ENCODE measurements around the gene PRR36.

PRR36 gene

DNA sequence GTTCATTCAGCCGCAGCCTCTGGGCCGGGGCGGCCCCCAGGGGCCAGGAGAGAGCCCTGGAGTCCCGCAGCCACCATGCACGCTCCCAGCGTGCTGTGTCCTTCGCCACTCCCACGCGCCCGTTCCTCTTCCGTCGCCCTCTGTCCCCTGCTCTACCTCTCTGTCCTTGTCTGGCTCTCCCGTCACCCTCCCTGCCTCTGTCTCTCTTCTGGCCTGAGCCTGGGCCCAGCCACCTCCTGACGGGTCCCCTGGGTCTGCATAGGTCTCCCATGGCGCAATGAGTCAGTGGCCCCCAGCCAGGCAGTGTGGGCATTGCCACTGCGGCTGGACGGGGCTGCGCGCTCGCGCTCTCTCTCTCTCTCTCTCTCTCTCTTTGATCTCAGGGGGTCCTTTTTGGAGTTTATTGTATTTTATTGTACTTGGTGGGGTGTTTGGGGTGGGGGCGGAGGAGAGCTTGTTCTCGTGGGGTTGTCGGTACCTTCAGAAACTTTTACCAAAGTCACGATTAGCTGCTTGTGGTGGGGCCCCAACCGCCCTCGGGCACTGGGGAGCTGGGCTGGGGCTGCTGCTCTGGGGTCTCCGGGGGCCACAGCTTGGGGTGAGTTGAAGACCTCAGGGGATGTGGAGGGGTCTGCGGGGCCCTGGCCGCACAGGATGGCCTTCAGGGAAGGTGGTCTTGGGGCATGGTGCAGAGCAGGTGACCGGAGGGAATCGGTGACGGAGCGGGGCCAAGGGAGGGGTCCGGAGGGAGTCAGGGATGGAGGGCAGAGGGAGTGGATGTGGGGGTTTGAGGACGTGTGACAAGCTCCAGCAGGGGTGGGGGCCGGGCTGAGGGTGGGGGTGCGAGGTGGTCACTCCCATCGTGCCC lies 38.7 kb upstream of the PRR36 start:
- no peak for DNase-seq

DNA sequence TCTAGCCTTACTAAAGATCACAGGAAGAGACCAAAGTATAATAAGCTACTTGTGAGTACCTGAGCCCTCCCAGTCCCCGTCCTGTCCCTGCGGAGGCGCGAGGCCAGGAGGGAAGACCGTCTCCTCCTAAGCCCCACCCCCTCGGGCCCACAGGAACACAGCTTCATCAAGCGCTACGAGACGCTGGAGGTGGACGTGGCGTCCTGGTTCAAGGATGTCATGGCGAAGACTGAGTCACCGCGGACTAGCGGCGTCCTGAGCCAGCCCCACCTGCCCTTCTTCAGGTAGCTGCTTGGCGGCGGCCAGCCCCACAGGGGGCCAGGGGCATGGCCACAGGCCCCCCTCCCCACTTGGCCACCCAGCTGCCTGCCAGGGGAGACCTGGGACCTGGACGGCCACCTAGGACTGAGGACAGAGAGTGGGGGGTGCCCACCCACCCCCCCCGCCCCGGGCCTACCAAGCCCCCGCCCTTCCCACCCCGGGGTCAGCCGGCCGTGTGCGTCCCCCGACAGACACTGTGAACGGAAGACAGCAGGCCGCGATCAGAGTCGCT lies 38.0 kb upstream of the PRR36 start:
- no peak for DNase-seq

DNA sequence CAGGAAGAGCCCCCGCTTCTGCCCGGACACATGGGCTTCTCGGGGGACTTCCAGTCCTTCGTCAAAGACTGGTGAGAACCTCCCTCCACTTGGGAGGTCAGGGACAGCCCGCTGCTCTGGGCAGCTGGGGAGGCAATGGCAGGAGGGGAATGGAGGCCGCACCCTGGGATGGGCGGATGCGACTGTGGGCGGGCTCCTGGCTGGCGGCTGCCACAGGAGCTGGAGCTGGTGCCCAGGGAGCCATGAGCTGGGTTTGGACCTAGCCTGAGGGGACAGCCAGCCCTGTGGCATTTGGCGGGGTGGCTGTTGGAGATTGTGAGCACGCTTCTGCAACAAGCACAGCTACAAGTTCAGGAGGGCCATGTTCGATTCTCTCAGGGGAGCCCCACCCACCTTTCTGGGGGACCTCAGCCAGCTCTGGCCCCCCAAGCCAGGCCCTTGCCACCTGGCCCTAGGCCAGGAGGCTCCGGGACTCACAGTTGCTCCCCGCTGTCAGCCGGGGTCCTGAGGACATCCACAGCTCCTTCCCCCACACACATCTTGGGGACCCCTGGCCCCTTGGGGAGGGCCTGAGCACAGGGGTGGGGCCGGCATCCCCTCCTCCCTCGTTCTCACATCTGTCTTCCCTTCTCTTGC lies 37.4 kb upstream of the PRR36 start:
- no peak for DNase-seq

DNA sequence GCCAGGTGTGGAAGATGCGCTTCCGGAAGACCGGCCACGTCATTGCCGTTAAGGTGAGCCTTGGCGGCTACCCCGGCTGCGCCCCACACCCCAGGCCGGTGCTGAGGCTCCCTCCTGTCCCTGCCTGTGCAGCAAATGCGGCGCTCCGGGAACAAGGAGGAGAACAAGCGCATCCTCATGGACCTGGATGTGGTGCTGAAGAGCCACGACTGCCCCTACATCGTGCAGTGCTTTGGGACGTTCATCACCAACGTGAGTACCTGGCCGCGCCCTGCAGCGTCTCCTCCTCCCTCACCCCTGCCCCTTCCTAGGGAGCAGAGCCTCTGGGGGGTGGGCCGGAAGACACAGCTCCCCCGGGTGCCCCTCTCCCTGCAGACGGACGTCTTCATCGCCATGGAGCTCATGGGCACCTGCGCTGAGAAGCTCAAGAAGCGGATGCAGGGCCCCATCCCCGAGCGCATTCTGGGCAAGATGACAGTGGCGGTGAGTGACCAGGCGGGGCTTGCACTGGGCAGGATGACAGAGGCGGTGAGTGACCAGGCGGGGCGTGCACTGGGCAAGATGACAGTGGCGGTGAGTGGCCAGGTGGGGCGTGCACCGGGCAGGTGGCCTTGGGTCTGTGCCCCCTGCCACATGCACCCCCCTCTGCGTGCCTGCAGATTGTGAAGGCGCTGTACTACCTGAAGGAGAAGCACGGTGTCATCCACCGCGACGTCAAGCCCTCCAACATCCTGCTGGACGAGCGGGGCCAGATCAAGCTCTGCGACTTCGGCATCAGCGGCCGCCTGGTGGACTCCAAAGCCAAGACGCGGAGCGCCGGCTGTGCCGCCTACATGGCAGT lies 36.4 kb upstream of the PRR36 start:
- DNase-seq = no peak

DNA sequence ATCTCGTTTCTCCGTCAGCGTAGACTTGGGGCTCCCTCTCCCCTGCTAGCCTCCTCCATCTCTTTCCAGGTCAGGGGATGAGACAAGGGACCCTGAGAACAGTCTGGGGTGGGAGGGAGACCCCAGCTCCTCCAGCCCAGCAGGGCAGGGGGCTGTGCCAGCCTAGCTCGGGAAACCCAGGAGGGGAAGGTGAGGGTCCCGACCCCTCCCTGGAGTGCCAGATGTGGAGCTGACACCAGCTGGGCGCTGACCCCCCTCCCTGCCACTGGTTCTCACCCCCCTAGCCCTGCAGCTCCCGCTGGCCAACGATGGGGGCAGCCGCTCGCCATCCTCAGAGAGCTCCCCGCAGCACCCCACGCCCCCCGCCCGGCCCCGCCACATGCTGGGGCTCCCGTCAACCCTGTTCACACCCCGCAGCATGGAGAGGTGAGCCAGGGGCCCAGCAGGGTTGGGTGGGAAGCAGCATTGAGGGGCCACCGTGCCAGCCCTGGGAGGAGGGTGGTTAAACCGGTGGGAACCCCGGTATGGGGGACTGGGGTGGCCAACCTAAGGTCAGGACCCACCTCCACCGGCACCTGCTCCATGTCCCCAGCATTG lies 35.4 kb upstream of the PRR36 start:
- no peak for DNase-seq

DNA sequence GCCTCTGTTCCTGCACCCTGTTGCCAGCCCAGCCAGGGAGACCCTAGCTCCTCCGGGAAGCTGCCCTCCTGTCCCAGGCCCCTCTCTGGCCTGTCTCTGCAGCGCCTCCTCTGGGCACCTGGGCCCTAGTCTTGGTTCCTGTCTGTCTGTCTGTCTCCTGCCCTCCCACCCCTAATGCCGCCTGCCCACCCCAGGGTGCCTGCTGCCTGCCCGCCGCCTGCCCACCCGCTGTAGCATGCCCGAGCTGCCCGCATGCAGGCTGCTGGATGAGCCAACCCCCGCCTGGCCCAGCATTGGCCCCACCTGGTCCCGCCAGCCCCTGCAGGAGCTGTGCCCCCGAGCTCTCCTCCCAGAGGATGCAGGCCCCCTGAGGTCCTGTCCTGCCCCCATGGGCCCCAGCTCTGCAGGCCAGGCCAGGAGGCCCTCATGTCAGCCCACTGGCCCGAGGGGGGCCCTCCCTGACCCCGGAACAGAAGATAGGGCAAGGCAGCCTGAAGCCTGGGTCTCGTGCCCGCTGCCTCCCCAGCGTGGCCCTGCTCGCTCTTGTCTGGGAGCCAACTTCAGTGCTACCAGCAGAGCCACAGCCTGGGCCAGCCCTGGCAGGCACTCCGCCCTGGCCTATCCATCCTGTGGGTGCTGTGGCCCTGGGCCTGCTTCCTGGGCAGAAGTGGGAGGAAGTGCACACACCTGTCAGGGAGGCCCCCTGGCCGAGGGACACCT lies 34.7 kb upstream of the PRR36 start:
- no peak for DNase-seq

DNA sequence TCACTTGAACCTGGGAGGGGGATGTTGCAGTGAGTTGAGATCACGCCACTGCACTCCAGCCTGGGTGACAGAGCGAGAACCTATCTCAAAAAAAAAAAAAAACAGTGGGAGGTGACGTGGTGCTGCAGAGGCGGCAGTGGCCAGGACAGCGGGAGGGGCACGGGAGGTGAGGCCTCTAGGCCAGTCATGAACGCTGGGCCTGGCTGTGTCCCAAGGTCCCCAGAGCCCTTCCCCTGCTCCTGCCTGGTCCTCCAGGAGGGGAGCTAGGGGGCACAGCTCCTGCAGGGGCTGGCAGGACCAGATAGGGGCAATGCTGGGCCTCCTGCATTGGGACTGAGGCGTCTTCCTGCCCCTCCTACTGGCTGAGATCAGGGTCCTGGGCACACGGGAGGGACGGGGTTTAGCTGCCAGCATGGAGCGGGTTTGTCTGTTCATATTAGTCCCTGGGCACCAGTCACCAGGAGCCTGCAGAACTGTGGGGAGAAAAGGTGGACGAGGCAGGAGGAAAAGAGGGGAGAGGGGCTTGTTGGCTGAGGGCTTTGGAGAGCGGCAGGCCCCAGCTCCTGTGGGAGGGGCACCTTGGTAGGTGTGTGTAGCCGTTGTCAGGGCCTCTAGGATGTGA lies 34.0 kb upstream of the PRR36 start:
- DNase-seq = no peak

DNA sequence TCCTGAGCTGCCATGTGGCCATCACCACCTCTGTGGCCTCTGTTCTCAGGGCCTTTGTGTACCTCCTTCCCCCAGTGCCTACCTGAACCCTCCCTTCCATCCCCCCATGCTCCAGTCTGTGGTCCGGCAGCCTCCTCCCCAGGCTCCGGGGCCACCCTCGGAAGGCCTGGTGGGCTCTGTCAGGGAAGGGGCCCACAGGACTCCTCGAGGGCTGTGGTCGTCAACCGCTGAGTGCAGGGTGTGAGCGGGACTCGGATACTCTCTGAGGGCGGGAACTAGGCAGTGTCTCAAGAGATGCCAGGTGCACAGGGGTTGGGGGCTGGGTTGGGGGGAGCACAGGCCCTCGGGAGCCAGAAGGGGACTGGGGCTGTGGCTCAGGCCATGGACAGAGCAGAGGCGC lies 33.4 kb upstream of the PRR36 start:
- DNase-seq = no peak

DNA sequence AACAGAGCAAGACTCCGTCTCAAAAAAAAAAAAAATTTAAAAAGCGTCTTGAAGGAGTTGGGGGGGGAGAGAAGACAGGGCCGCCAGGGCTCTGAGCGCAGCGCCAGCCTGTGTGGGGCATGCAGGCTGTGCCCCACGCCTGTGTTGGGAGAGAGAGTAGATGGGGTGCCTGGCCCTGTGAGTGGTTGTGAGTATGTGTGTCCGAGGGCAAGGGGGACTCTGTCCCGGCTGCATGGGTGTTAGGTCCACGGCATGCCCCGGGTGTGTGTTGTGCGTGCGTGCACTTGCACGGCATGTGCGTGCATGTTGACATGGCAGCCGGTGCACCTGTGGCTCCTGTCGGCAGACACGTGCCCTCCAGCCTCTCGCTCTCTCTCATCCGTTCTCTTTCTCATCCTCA lies 32.9 kb upstream of the PRR36 start:
- DNase-seq = no peak

DNA sequence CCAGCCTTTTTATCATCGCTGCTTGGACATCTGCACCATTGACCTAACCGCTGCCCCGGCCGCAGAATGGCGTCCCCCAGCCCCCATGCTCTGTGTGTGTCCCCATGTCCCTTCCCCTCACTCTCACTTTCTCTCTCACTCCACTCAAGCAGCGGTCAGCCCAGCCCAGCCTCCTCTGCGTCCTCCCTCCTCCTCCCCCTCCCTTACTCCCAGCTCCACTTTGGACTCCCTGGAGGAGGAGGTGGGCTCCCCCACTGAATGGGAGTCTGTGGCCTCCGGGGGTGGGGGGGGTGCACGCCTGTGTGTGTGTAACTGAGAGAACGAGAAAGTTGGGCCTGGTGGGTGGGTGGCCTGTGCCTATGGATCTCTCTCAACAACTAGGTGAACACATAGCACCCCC lies 31.7 kb upstream of the PRR36 start:
- no peak for DNase-seq

DNA sequence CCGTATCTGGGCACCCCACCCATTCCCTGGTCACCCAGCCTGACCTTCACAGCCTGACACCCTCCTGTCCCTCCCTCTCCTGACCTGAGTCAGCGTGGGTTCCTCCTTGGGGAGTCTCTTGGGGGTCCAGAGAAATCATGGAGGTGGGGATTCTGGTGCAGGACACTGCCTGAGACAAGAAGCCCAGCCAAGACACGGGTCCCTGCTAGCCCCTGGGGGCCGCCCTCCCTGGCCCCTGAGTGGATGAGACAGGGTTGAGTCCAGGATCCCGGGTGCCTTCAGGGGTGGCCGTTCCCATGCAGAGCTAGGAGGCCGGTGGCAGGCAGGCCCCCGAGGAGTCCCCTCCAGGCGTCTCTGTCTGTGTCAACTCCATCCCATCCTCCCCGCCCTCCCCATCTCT lies 31.1 kb upstream of the PRR36 start:
- DNase-seq = no peak

DNA sequence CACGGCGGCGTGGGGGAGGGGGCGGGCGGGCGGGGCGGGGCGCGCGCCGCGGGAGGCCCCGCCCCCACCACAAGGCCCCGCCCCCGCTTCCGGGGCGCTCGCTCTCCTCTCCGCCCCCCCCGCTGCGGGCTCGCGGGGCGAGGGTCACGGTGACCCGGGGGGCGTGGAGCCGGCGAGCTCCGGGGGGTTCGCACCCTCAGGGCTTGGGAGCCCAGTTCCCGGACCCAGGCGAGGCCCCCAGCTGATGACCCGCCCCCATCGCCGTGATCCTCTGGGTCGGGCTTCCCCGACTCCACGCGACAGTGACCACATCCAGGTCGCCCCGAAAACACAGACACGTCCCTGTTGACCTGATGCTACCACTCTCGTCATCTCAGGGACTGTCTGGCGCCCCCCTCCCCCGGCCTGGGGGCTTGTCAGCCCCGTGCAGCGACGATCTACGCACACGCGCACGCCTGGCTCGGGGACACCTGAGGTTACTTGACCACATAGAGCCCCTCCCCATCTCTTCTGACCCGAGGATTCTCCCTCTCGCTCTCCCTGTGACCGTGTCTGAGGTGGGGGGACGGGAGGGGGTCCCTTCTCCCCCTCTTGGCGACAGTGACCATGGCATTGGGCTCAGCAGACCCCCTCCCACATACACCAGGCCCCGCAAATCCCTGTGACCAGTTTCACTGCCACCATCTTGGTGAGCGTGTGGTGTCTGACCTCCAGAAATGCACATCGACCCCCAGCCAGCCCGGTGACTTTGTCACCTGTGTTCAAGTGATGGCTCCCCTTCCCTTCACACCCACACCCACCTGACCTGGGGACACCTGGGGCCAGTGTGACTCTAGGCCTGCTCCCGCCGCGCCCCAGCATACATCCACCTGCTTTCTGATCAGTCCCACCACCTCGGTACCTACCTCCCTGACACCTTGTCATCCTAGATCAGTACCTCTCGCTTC lies 30.2 kb upstream of the PRR36 start:
- peak; percentile 64 for DNase-seq

DNA sequence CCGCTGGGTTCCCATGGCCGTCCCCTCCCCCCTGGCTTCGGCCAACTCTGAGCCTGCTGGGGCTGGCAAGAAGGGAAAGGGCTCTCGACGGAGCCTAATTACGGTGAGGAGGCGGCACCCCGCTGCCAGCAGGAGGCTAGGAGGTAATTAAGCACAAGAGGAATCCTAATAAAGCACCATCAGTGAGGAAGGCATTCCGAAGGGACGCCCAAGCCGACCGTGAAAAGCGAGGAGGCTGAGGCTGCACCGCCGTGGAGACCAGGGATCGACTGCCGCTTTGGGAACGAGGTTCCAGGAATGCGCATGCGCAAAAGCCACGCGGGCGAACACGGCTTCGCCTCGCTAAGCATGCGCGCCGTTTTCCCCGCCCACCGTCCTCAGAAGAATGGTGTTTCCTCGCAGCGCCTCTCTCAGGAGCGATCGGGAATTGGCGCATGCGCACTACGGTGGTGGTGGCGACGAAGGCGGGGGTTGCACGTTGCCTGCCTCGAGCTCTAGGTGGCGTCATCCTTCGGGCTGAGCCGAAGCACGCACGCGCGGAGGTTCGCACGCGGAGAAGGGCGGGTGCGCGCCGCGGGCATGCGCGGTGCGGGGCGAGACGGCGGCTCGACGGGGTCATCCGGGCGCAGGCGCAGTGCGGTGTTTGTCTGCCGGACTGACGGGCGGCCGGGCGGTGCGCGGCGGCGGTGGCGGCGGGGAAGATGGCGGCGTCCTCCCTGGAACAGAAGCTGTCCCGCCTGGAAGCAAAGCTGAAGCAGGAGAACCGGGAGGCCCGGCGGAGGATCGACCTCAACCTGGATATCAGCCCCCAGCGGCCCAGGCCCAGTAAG lies 29.3 kb upstream of the PRR36 start, which contains the start of gene MAP2K7:
Gene MAP2K7 (plus strand): TSS at position 634 of the 830 bp plus-strand sequence. CDS start 68 bp downstream, at position 702.
- DNase-seq = peak; percentile 100

DNA sequence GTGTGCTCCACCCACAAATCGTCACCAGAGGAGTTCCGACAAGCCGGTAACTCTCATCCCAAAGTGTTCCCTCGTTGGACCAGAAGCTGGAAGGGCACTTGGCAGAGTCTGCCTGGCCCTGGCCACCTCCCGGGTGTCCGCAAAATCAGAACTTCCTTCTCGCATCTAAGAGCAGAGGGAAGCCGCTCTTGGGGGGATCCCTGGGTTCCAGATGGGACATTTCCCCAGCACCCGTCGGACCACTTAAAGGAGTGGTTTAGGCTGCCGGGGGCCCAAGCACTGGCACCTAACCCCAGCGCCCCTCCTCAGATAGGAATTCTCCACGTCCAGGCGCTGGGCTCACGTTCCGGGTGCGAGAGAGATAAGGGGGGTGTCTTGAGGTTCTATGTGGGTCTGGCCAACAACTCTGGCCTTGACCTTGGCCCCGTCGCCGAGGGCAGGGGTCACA lies 28.6 kb upstream of the PRR36 start:
- no peak for DNase-seq

DNA sequence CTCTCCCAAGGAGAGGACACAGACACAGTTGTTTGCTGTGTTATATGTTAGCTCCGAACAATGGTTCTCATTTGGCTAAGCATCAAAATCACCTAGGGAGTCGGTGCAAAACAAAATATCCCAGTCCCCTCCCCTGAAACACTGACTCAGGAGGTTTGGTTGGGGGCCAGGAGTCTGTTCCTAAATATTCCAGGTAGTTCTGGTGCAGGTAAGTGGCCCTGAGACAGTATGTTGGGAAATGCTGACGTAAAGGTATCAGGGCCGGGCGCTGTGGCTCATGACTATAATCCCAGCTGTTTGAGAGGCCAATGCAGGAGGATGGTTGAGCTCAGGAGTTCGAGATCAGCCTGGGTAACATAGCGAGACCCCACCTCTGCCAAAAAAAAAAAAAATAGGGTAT lies 27.1 kb upstream of the PRR36 start:
- DNase-seq = no peak

DNA sequence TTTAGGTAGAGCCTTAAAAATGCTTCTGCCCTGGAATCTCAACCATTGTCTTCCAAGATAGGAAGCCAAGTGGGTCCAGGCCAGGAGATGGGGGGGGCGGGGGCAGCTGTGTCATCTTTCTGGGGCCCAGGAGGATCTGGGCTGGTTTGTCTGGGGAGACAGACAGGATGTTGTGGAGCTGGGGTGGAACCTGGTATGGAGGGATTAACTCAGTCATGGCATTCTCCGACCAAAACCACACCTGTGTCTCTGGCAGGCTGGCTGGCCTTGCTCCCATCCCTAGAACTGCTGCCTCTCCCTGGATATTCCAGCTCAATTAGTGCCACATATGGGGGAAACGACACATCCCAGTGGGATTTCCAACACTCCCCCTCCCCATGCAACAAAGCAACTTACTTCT lies 26.7 kb upstream of the PRR36 start:
- DNase-seq = no peak

DNA sequence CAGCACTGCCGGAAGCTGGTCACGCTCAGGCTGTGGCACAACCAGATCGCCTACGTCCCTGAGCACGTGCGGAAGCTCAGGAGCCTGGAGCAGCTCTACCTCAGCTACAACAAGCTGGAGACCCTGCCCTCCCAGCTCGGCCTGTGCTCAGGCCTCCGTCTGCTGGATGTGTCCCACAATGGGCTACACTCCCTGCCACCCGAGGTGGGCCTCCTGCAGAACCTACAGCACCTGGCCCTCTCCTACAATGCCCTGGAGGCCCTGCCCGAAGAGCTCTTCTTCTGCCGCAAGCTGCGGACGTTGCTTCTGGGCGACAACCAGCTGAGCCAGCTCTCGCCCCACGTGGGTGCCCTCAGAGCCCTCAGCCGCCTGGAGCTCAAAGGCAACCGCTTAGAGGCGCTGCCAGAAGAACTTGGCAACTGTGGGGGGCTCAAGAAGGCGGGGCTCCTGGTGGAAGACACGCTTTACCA lies 26.2 kb upstream of the PRR36 start:
- DNase-seq = no peak

DNA sequence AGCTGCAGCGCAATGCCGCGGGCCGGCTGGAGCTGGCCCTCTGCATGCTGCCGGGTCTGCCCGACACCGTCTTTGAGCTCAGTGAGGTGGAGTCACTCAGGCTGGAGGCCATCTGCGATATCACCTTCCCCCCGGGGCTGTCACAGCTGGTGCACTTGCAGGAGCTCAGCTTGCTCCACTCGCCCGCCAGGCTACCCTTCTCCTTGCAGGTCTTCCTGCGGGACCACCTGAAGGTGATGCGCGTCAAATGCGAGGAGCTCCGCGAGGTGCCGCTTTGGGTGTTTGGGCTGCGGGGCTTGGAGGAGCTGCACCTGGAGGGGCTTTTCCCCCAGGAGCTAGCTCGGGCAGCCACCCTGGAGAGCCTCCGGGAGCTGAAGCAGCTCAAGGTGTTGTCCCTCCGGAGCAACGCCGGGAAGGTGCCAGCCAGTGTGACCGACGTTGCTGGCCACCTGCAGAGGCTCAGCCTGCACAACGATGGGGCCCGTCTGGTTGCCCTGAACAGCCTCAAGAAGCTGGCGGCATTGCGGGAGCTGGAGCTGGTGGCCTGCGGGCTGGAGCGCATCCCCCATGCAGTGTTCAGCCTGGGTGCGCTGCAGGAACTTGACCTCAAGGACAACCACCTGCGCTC lies 25.7 kb upstream of the PRR36 start:
- DNase-seq = no peak

DNA sequence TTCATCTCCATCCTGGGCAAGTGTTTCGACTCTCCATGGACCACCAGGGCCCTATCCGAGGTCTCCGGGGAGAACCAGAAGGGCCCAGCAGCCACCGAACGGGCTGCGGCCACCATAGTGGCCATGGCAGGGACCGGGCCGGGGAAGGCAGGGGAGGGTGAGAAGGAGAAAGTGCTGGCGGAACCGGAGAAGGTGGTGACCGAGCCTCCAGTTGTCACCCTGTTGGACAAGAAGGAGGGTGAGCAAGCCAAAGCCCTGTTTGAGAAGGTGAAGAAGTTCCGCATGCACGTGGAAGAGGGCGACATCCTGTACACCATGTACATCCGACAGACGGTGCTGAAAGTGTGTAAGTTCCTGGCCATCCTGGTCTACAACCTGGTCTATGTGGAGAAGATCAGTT lies 24.8 kb upstream of the PRR36 start:
- no peak for DNase-seq
